ENCODE data around the gene DGKI.

The DGKI gene

DNA sequence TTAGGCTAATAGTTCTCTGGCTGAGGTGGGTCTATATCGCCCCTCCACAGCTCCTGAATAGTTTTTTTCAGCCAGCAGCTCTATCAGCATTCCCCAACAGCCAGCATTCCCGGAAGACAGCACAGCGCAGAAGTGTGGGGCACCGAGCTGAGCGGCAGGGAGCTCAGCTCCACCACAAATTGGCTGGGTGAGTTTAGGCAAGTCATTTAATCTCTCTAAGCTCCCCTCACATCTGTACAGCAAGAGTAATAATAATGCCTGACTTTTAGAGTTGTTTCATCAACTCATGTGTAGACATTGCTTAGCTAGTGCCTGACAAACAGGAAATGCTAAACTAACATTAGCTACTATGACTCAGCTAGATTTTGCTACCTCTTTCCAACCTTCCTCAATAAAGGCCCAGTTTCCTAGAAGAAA lies 255.3 kb downstream of the DGKI start:
- no peak for DNase-seq (ENCODE audit: low spot score)

DNA sequence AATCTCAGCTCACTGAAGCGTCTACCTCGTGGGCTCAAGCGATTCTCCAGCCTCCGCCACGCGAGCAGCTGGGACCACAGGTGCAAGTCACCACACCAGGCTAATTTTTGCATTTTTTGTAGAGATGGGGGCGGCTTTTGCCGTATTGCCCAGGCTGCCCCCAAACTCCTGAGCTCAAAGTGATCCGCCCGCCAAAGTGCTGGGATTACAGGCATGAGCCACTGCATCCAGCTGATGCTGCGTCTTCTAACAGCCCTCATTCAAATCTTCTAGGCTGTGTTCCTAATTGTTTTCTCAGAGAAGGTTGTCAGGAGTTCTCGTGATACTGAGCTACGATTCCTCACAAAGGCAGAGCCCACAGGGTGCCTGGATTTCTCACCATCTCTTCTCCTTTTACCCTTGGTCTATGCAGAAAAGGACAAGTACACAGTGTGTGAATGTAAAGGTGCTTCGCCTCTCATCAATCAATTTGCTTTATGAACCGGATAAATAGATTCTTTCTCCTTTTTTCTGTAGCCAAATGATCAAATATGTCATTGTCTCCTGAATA lies 255.9 kb downstream of the DGKI start:
- no peak for DNase-seq (ENCODE audit: low spot score)

DNA sequence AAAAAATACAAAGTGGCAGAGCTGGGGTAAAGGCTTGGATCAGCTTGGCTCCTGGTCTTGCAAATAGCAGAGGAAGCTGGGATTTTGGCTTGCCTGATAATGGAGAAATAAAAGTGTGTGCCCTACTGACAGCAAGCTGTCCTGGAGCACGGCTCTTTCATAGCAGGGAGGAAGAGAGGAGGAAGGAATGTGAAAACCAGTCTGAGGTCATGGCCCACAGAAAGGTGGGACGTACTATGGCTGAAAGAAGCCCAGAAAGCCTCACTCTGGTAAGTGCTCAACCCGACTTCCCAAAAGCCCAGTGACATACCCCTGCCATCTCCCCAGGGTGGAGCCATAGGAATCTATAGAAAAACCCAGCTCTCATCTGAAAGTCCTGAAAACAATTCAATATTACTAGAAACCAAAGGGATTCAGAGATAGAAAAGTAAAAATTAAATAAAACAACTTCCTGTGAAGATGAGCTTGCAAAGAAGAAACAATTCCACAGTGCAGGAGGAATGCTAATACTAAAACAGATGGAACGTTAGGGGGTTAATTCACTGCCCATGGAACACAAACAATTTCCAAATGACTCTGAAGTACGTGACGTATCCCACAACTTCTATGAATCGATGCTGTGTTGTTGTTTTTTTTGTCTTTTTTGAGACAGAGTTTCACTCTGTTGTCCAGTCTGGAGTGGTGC lies 256.6 kb downstream of the DGKI start:
- DNase-seq (ENCODE audit: low spot score), result no peak

DNA sequence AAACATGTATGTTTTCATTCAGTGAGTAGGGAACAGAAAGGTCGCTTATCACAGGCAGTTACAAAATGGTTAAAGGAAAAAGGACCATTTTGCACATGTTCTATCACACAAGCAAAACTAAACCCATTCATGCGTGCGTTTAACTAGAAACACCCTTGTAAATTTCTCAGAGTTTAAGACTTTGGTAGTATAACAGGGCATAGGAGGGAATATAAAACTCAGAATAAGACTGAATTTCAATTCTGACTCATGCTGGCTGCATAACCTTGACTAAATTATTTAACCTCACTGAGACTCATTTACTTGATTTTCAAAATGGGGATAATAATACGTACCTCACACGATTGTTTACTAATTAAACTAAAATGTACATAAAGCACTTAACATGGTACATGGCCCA lies 259.4 kb downstream of the DGKI start:
- no peak for DNase-seq (ENCODE audit: low spot score)

DNA sequence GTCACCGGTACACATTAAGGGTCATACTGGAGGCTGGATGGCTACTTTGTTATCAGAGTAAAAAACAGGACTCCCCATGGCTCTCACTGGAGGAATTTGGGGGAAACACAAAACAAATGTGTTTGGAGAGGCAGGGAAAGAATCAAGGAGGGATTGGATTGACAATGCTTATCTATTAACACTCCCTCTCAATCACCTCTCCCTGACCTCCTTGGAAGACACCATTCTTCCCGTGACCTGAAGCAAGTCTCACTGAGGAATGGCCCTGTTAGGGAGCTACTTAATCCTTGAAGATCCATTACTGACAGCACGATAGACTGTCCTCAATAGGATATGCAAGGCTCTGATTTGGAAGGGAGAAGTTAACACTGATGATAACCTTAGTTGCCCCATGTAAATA lies 261.2 kb downstream of the DGKI start:
- DNase-seq (ENCODE audit: low spot score), result no peak

DNA sequence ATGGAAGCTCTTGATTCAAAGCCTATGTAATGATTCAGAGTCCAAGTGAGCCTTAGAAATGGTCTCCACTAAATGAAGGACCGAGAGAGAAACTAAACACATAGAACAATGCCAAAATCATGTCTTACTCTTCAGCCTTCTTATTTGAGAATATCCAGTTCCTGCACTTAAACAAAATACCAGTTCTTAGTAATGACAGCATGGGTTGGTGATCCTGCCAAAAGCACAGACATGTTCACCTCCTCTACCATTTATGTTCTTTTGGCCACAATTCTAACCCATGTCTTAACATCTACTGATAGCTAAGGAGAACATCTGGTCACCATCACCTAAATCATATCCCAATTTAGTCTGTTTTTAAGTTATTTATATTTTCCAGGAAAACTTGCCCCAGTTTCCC lies 263.6 kb downstream of the DGKI start:
- DNase-seq (ENCODE audit: low spot score), result no peak

DNA sequence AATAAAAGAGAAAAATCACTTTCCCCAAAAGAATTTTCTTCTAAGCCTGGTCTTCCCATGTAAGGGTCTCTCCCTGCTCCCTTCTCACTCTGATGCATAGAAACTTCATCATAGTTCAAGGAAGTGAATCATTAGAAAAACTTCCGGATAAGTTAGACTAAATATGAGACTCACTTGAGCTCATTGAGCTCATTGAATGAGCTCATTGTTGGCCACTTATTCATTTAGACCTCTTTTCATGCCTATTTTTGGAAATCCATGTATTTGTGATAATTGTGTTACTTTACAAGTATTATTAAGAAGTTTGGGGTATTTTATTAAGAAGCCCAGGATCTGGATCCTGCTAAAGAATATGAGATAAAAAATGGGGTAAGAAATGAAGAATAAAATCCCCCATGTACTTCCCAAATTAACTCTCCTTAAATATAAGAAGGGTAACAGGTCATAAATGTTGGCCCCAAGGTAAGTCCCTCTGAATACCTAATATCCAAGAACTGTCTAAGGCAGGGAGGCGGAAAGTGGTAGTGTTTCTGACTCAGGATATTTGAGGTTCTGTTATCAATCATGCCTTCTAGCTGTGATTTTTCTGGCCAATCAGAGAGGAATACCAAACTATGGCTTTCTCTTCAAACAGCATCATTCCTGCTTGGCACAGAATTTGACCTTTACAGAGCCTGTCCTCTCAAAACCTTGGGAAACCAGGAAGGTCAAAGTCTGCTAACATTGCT lies 266.7 kb downstream of the DGKI start:
- no peak for DNase-seq (ENCODE audit: low spot score)

DNA sequence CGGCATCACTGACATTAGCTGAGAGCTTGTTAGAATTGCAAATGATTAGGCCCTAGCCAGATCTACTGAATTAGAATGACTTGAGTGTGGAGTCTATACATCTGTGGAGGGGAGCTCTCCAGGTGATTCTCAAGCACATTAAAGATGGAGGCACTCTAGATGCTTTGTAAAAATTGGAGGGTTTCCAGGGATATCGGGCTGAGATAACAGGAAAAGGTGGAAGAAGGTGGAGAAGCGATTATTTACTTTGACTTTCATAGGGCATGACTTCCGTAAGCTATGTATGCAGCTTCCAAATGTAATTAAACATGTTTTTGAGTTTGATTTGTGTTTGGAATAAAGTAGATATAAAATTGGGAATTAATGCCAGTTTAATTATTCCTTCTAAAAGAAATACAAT lies 268.2 kb downstream of the DGKI start:
- DNase-seq (ENCODE audit: low spot score), result no peak

DNA sequence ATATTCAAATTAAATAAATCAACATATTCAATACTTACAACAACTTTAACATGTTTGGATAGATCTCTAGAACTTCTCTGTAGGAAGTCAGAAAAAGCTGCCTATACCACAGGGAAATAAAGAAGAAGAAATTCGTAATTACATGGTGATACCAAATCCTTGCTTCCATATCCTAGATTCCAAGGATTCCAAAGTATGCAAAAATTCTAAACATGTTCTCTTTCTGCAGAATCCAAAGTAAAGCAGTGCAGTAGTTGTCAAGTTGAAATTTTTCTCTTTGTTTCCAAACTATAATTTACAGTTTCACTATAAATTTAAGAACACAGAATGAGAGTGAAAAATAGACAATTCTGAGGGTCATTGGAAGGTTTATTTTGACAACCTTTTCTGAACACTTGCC lies 269.6 kb downstream of the DGKI start:
- no peak for DNase-seq (ENCODE audit: low spot score)

DNA sequence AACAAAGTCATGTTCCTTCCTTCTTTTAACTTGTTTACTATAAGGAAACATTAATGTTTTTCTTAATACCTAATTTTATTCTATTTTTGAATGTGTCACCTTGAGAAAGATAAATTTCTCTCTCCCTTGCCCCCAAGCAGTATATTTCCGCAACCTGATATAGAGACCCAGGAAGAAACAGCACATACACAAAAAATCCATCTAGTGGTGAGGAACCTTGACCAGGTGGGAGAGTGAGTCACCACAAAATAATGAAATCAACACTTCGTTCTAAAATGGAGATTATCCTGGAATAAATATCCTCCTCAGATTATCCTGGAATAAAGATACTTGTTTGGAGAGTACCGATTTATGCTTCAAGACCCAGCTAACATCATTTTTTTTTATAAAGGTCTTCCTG lies 270.3 kb downstream of the DGKI start:
- DNase-seq (ENCODE audit: low spot score), result no peak

DNA sequence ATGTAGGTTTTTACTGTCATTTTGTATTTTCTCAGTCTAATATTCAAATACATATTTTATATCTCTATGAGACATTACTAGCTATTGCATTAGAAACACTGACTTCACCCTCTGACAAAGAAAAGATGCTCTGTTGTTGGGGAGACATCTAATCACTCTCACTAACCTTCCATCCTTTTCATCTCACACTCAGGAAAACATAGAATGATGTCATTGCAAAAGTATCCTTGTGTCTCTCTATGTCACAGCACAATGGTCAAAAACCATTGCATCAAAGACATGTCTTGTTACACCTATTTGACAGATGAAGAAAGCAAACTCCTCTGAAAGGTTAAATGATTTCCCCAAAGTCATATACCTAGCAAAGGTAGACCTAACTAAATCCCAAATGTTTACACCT lies 272.0 kb downstream of the DGKI start:
- no peak for DNase-seq (ENCODE audit: low spot score)

DNA sequence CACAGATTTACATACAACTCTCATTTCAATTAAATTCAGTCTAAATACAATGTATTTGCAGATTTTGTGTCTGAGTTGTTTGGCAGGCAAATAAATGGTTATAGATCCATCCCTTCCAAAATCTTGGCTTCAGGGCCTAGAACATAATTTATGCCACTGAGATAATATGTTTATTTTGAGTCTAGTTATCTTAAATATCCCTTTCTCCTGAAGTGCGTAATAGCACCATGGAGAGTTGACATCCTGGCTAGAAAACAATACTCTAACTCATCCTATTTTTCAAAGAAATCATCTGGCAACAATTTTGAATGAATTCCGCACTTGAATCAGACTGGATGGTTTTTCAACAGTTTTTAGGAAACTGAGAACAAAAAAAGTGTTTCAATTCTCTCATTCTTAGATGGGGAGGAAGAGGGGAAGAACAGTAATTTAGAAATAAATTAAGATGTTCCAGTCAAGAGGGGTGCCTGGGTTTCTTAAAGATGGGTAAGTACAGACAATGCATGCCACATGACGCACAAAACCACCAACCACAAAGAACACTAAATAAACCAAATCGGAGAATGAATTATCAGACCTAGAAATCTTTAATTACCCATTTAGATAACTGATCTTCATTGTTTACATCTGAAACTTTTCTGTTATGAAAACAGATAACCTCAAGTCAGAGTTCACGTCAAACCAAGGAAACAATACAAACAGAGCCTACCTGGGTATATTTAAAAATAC lies 274.6 kb downstream of the DGKI start:
- DNase-seq (ENCODE audit: low spot score), result no peak

DNA sequence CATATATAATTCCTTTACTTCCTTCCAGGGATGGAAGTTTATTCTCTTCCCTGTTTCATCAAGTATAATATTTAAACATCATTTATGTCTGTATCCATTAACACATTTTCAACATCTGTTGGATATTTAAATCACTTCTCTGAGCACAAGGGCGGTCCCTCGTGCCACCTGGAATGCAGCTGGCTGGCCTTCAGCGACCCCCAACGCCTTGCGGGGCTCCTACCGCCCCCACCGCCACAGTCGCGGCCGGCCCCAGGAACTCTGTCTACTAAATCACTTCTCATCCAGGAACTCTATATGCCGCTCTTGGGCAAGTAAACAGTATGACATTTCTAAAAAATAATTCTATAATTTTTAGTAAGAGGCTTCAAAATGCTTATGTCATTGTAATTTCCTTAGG lies 282.1 kb downstream of the DGKI start:
- no peak for DNase-seq (ENCODE audit: low spot score)

DNA sequence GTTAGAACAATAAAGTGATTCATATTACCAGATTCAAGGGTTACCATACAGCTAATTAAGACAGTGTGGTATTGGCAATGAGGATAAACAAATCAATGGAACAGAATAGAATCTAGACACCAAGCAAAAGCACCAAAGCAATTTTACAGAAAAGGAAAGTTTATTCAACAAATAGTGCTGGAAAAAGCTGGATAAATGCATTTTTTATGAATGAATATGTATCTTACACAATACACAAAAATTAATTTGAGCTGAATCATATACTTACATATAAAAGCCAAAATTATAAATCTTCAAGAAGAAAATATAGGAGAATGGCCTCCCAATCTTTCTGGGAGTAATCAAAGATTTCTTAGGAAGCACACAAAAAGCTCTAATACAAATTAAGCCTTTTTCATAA lies 282.8 kb downstream of the DGKI start:
- no peak for DNase-seq (ENCODE audit: low spot score)

DNA sequence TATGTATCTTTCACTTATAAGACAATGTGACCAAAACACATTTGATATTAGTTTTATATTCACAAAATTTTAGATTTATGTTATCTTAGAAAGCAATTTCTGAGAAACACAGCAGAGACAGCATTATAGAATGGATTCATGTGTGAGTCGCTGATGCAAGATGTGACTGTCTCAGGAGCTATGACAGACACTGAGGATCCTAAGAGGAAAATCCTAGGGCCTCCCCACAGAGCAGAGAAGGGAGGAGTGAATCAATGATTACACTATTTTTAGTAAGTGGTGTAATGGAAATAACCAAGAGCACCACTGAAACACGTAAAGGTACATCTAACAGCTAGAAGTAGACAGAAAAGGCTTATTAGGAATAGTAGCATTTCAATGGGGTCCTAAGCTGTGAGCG lies 299.3 kb downstream of the DGKI start:
- DNase-seq (ENCODE audit: low spot score), result no peak

DNA sequence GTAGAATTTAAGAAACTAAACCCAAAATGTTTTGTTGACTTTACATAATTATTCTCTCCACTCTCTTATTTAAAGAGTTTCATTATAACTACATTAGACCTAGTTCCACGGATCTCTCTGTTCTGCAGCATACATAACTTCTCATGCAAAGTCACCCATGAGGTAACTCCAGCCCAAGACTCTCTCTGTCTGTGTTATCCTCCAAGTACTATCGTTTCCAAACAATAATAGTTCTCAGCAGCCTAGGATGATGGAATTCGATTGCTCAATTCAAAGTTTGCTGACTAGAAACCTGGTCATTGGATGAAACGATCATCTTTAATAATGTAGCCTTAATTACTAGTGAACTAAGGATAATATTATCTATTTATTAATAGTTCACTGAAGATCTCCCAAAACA lies 300.1 kb downstream of the DGKI start:
- DNase-seq (ENCODE audit: low spot score), result no peak

DNA sequence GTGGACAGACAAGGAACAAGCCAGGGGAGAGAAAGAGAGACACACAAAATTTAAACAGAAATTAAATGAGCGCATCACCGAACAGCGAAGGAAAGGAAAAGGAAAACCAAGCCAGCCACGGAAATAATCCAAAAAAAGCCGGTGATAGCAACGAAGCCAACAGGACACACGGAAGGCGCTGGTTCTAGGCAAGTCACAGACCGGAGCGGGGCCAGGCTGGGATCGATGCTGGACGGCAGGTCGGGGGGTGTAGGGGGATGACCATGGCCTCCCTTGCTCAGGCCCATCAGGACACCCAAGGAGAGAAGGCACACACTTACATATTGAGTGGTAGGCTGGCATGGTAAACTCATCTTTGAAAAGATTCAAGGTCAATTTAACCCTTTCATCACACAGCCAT lies 300.8 kb downstream of the DGKI start:
- no peak for DNase-seq (ENCODE audit: low spot score)

DNA sequence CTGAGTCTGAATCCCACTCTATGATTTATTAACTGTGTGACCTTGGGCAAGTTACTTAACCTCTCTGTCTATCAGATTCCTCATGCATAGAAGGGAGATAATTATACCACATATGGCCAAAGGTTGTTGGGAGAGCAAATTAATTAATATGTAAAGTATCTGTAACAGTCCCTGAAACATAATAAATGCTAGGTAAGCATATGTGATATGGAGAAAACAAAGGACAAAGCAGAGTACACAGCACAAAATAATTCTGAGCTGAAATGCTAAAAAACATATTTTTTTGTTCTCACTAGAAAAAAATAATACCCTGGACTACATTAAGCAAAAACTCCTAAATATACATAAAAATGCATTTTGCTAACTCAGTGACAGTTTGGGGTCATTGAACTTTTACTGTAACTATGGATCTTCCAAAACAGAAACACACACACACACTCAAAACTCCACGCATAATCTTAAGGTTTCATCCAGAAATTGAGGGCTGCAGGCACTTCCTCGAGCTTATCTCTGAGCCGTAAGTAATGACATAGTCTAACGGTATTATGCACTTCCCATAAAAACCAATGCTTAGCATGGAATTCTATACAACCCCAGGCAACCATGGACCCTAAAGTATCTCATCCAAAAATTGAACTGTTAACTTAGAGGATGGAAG lies 301.6 kb downstream of the DGKI start:
- DNase-seq (ENCODE audit: low spot score), result no peak

DNA sequence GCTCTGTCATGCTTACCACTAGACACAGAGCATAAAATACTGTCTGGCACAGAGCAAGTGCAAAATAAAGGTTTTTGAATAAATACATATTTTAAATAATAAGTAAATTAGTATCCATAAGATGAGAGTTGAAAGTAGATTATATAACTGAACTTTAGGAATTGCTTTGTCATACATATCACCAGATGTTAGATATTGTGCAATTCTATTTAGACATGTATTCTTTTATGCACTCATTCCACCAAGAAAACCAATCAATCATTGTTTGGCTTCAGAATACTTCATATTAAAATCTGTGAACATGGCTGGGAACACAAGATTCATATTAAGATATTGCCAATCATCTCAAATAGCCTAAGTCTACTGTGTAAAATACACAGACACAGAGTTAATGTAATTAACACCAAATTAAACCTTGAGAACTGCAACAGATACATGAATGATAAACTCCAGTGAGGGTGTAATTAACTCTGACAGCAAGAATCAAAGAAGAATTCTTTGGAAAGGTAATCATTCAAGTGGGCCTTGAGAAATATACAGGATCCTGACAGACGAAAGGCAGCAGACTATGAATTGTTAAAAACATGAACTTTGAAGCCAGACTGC lies 302.2 kb downstream of the DGKI start:
- DNase-seq (ENCODE audit: low spot score), result no peak

DNA sequence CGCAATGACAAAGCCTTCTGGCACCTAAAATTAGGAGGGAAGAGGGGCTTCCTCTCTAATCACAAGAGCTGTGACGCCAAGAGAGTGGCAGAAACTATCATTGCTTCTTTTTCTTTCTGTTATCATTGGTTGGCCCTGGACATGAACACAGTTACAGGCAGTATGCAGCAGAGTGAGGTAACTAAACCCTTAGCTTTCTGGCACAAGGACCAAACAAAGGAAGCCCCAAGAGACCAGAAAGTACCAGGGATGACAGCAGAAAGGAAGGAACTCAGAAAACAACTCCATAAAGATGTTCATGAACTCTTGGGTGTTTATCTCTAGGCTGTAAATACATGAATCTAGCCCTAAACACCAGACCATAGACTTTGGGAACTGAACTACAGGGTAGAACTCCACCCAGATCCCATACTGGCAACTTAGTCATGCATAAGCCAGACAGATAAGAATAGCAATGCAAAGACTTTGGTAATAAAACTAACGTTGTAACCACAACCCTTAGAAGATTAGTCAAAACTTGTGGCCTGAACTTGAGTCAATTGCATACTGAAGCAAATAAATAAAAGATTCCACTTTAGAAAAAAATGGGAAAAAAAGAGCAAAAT lies 307.6 kb downstream of the DGKI start:
- DNase-seq (ENCODE audit: low spot score), result no peak

DNA sequence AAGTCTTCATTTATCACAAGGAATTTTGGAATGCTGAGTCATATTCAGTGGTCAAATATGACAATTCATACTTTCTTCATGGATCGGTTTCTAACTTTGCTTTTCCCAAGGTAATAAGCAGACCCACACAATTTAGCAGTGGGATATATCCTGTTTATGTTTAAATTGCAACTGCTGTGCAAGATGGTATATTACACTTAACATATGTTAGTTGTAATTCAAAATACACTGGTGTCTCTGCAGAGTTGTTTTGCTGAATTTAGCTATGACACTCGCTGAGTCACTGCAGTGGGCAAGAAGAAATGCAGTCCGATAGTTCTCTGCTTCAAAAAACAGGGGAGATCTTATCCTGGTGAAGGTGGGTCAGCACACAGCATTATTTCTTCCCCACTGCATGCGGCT lies 308.4 kb downstream of the DGKI start:
- DNase-seq (ENCODE audit: low spot score), result no peak

DNA sequence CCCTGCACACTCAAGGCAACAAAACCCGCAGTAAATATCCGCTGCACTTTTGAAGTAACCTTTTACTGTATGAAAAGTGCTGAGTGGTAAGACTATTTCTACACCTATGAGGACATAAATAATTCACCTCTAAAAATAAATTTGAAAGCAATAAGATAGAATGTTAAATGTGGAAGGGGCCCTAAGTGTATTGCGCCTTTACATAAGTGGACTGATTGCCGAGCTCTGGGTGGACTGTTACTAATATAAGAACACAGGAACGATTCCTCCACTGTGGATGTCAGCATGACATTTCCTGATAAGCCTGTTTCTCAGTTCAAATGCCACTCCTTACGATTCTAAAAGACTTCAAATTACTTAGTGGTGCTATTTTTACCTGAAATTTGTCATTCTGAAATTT lies 311.2 kb downstream of the DGKI start:
- no peak for DNase-seq (ENCODE audit: low spot score)

All from hematopoietic multipotent progenitor cell treated with erythropoietin and hydrocortisone succinate and interleukin-3 and kit ligand, for 15 days (in vitro differentiated cells).